Adrenal gland (tissue), 12 donors: Measurements from ENCODE around the gene PRSS2. TPM values are rescaled to one million over a fixed set of nuclear protein-coding genes. Genes with fewer than 3 reads are reported as not detected.
A peak's percentile ranks its signal among the peaks of the same experiment; 100 is the strongest.
"Not testable (repeated sequence)": the region's sequence is repeated elsewhere in the genome, so short reads cannot be mapped to it uniquely, and the experiment has no call there.

Experiments used
- DNase-seq, 7 donors: peaks; one replicate each; pipeline ENCODE4 v3.0.0-alpha.2; 2019 to 2020
- H3K27ac ChIP-seq, 5 donors: fragments of 200-600 bp; sonication (generic) in 4 of 5; 1 replicate in 3 of 5; 2 replicates in 2 of 5; pipeline versions ENCODE4 v1.5.1 to v1.8.0; 2016 to 2020; ENCODE audit warnings: mild to moderate bottlenecking in 1 of 5
- H3K27me3 ChIP-seq: fragments of 200-600 bp; 2 replicates; pipeline ENCODE4 v1.8.0; 2021
- H3K36me3 ChIP-seq, 2 donors: fragments of 200-600 bp; replicated peaks in 1 of 2; 1 replicate in 1 of 2; 2 replicates in 1 of 2; pipeline versions ENCODE4 v1.5.1 to v1.8.0; 2018 to 2022
- H3K4me1 ChIP-seq, 2 donors: fragments of 200-600 bp; replicated peaks in 1 of 2; 1 replicate in 1 of 2; 2 replicates in 1 of 2; pipeline versions ENCODE4 v1.5.1 to v1.8.0; 2018 to 2021
- H3K4me3 ChIP-seq, 4 donors: fragments of 200-600 bp; sonication (generic) in 3 of 4; one replicate each; pipeline ENCODE4 v1.5.1; 2016 to 2018
- H3K9me3 ChIP-seq, 3 donors: fragments of 200-600 bp; sonication (generic) in 1 of 3; replicated peaks in 1 of 3; 1 replicate in 2 of 3; 2 replicates in 1 of 3; pipeline versions ENCODE4 v1.5.1 to v1.8.0; 2016 to 2021
- POLR2A ChIP-seq, 2 donors: fragments of 450-650 bp; IDR thresholded peaks; one replicate each; pipeline ENCODE4 v1.6.1; 2017; ENCODE audit warnings: antibody characterized with exemption in 2 of 2, mild to moderate bottlenecking in 2 of 2, moderate library complexity in 1 of 2
- WGBS, 4 donors: extraction: QIAGEN DNeasy Blood & Tissue Kit in 2 of 4; methylation state at CpG; one replicate each; pipeline versions ENCODE4 v1.1.5 to v1.1.7; 2013 to 2017; 5-methylcytosine and 5-hydroxymethylcytosine counted together
- intact Hi-C, 2 donors: fragments of 100-400 bp; cut with DNase I; formaldehyde crosslinking; loops; one replicate each; pipeline versions ENCODE4 v1.14.1 to v1.15.0; 2022 to 2023
- polyA plus RNA-seq, 3 donors: library from polyadenylated mRNA; stranded (reverse); fragments of 200-250 nt in 2 of 3; fragments of 350-450 nt in 1 of 3; fragmentation: Illumina TruSeq in 1 of 3; extraction: RNeasy Lipid Tissue Mini Kit (QIAGEN cat#74804) in 1 of 3; gene quantifications; one replicate each; pipeline ENCODE4 v1.2.3, GENCODE V29; 2013 to 2014
- total RNA-seq, 9 donors: library from RNA; depleted of rRNA in 4 of 9; stranded (reverse); fragments of >200 nt in 4 of 9; fragments of 120-200 nt in 1 of 9; fragmentation: NEBNext Ultra II Directional in 1 of 9; extraction: Animal tissue kit (Norgen Biotek cat#: 25700) in 1 of 9; gene quantifications; one replicate each; pipeline versions ENCODE4 v1.1.0 to v1.2.4, GENCODE V29; 2013 to 2023
- TF ChIP-seq, protein P1 (sequence below), 6 experiments: fragments of 450-650 bp in 4 of 6; fragments of 200-600 bp in 2 of 6; sonication (generic) in 1 of 6; IDR thresholded peaks; 1 replicate in 5 of 6; 2 replicates in 1 of 6; pipeline versions ENCODE4 v1.5.1 to v1.8.0; 2016 to 2021; ENCODE audit warnings: antibody characterized with exemption in 6 of 6, mild to moderate bottlenecking in 2 of 6, moderate library complexity in 1 of 6
- donor health status: healthy with polysubstance abuse.
- donor health status: Bipolar disorder and iron deficiency.
- donor health status: DM: yes; HTN: yes; CAD: no.
- donor health status: DM: no; HTN: no; CAD: no.
- donor health status: DM: no; HTN: no; CAD: no.
- donor health status: DM: yes; HTN: yes; CAD: no.

Gene PRSS2
- total and polyA plus RNA-seq, 12 donors = 2.8 to 43.4 (median 4.8) TPM; not detected in 7

GRCh38 chr7:142739923-142740492 is 30.8 kb upstream of the PRSS2 start:
- TF ChIP-seq POLR2A (IDR thresholded peaks at IDR 0.05) = no peak
- TF ChIP-seq, protein P1, sequence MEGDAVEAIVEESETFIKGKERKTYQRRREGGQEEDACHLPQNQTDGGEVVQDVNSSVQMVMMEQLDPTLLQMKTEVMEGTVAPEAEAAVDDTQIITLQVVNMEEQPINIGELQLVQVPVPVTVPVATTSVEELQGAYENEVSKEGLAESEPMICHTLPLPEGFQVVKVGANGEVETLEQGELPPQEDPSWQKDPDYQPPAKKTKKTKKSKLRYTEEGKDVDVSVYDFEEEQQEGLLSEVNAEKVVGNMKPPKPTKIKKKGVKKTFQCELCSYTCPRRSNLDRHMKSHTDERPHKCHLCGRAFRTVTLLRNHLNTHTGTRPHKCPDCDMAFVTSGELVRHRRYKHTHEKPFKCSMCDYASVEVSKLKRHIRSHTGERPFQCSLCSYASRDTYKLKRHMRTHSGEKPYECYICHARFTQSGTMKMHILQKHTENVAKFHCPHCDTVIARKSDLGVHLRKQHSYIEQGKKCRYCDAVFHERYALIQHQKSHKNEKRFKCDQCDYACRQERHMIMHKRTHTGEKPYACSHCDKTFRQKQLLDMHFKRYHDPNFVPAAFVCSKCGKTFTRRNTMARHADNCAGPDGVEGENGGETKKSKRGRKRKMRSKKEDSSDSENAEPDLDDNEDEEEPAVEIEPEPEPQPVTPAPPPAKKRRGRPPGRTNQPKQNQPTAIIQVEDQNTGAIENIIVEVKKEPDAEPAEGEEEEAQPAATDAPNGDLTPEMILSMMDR (IDR thresholded peaks at IDR 0.05) = no peak

GRCh38 chr7:142740786-142741185 is 30.0 kb upstream of the PRSS2 start:
- WGBS, 4 donors = 79 to 87% (median 83%) methylated on average over 5 of the region's 5 CpGs
- peaks cover 0 to 7% of the 10 kb centered on the region in 2 donors for H3K4me1 ChIP-seq
- TF ChIP-seq POLR2A (IDR thresholded peaks at IDR 0.05) = no peak
- TF ChIP-seq, protein P1 (IDR thresholded peaks at IDR 0.05) = no peak
- intact Hi-C loops = no loop called here
- no peaks in the 10 kb centered on the region for H3K27me3 ChIP-seq
- H3K27ac ChIP-seq = no peak overlapping the region
- DNase-seq = no peak
- H3K4me3 ChIP-seq = no peak overlapping the region
- no peaks in the 10 kb centered on the region for H3K9me3 ChIP-seq
- H3K36me3 ChIP-seq = no peaks in the 10 kb centered on the region

More at GRCh38 chr7:142739923-142740492, 30.8 kb upstream of the PRSS2 start:
- no peak overlapping the region for H3K4me3 ChIP-seq
- 51 to 72% (median 64%) methylated on average over 2 of the region's 2 CpGs for WGBS, 4 donors
- H3K4me1 ChIP-seq = peaks cover 0 to 7% of the 10 kb centered on the region in 2 donors
- intact Hi-C loops = no loop called here
- no peaks in the 10 kb centered on the region for H3K9me3 ChIP-seq
- H3K36me3 ChIP-seq = no peaks in the 10 kb centered on the region
- no peaks in the 10 kb centered on the region for H3K27me3 ChIP-seq
- no peak for DNase-seq
- H3K27ac ChIP-seq = no peak overlapping the region

- H3K4me1 ChIP-seq, H3K27ac ChIP-seq, H3K27me3 ChIP-seq, H3K36me3 ChIP-seq, intact Hi-C loops, H3K4me3 ChIP-seq, H3K9me3 ChIP-seq: not testable (repeated sequence)
- DNase-seq = peak; percentile 20 to 65 (median 33)
These were observed 28.8 kb upstream of the PRSS2 start for GRCh38 chr7:142741932-142742331.

GRCh38 chr7:142745091-142745635 is 25.6 kb upstream of the PRSS2 start:
- DNase-seq = peak in 1 of 7 donors; percentile 14
- intact Hi-C loops = no loop called here
- TF ChIP-seq, protein P1 (IDR thresholded peaks at IDR 0.05) = no peak
- TF ChIP-seq POLR2A (IDR thresholded peaks at IDR 0.05) = no peak
- Histone ChIP-seq H3K4me1 (peaks cover 0 to 7% of the 10 kb centered on the region in 2 donors), H3K27me3 (no peaks in the 10 kb centered on the region), H3K9me3 (no peaks in the 10 kb centered on the region), H3K27ac (no peak overlapping the region), H3K4me3 (no peak overlapping the region), H3K36me3 (no peaks in the 10 kb centered on the region)
- WGBS, 4 donors = 52 to 94% (median 70%) methylated on average over 1 of the region's 1 CpG

DNA sequence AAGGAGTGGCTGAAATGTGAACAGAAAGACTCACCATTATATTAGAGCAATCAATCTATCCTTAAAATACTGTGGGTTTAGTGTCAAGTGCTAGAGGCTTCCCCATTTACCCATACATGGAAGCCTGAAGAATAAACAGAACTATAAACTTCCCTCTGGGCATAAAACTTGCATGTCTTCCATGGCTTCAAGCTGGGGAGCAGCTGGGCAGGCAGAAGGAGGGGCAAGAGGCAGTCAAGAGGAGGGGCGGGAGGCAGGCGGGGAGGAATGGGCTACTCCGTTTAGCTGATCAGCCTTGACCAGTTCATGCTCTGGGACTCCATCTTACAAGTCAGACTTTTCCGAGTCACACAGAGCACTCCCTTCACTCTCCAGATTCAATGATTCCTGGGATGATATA is 25.0 kb upstream of the PRSS2 start:
- Histone ChIP-seq H3K36me3 (no peaks in the 10 kb centered on the region), H3K4me1 (peaks cover 0 to 7% of the 10 kb centered on the region in 2 donors), H3K27ac (peak overlapping the region in 1 of 5 donors; percentile 34), H3K4me3 (no peak overlapping the region), H3K9me3 (no peaks in the 10 kb centered on the region), H3K27me3 (no peaks in the 10 kb centered on the region)
- 40 to 70% (median 62%) methylated on average over 4 of the region's 4 CpGs for WGBS, 4 donors
- TF ChIP-seq, protein P1 (IDR thresholded peaks at IDR 0.05) = no peak
- no peak for TF ChIP-seq POLR2A (IDR thresholded peaks at IDR 0.05)
- DNase-seq = no peak
- intact Hi-C loops = no loop called here
